A549 (cell line): ENCODE data around the gene TBC1D10A. TPM values are rescaled to one million over a fixed set of nuclear protein-coding genes. Genes with fewer than 3 reads are reported as not detected.

Source experiments
- ATAC-seq, 2 experiments: fragments of 200-7000 bp in 1 of 2; fragments of >200 bp in 1 of 2; cut with Nextera tagmentation in 1 of 2; cut with Tn5 transposase in 1 of 2; 3 replicates each; pipeline versions ENCODE4 v1.8.0 to v1.9.1; 2018 to 2020; ENCODE audit warnings: mild to moderate bottlenecking in 1 of 2, moderate library complexity in 1 of 2
- CTCF ChIA-PET: fragments of 300-600 bp; sonication (Branson Sonifier 250); formaldehyde crosslinking; extraction: SDS; loops from one replicate; lab custom pipeline; 2021; ENCODE audit warnings: antibody characterized with exemption, inconsistent platforms; lab: Yijun Ruan, JAX
- POLR2A ChIA-PET: fragments of 350-600 bp; formaldehyde crosslinking; extraction: SDS; loops from one replicate; lab custom pipeline; 2021; ENCODE audit warnings: antibody characterized with exemption, inconsistent platforms; lab: Yijun Ruan, JAX
- DNase-seq, 2 experiments: peaks; one replicate each; pipeline versions ENCODE4 v3.0.0 to v3.0.0-alpha.2; 2011 to 2016; ENCODE audit warnings: low read depth in 1 of 2, low spot score in 1 of 2
- FAIRE-seq: peaks from 2 replicates; lab custom pipeline; 2011; peaks lifted over from hg19 to GRCh38; lab: Jason Lieb, UNC
- H3K27ac ChIP-seq, 2 experiments: fragments of >200 bp; sonication (Bioruptor Twin); formaldehyde crosslinking; 3 replicates each; pipeline ENCODE4 v1.5.1; 2016 to 2017
- H3K4me1 ChIP-seq: fragments of >200 bp; sonication (Bioruptor Twin); formaldehyde crosslinking; 3 replicates; pipeline ENCODE4 v1.6.1; 2016
- H3K4me2 ChIP-seq: fragments of >200 bp; sonication (Bioruptor Twin); formaldehyde crosslinking; 3 replicates; pipeline ENCODE4 v1.6.1; 2016
- H3K4me3 ChIP-seq: fragments of >200 bp; sonication (Bioruptor Twin); formaldehyde crosslinking; 3 replicates; pipeline ENCODE4 v1.5.1; 2016
- H3K9me3 ChIP-seq: fragments of >200 bp; sonication (Bioruptor Twin); formaldehyde crosslinking; 3 replicates; pipeline ENCODE4 v1.6.1; 2016
- CBX8 ChIP-seq: fragments of 200-600 bp; sonication (generic); IDR thresholded peaks from 2 replicates; pipeline ENCODE4 v1.6.1; 2016
- CEBPB ChIP-seq, 2 experiments: fragments of >200 bp in 1 of 2; sonication (Bioruptor Twin) in 1 of 2; formaldehyde crosslinking in 1 of 2; IDR thresholded peaks; 2 replicates each; pipeline ENCODE4 v1.6.1; 2012 to 2016
- EHF ChIP-seq: fragments of 250-450 bp; sonication (Bioruptor Pico); IDR thresholded peaks from 2 replicates; pipeline ENCODE4 v1.5.0; 2020; ENCODE audit warnings: mild to moderate bottlenecking
- EHMT2 ChIP-seq: fragments of 200-600 bp; sonication (generic); IDR thresholded peaks from 2 replicates; pipeline ENCODE4 v1.6.1; 2016; ENCODE audit warnings: antibody characterized with exemption, low read depth, mild to moderate bottlenecking, moderate library complexity
- ESRRA ChIP-seq: fragments of 150-350 bp; IDR thresholded peaks from 2 replicates; pipeline ENCODE4 v1.6.1; 2014; ENCODE audit warnings: mild to moderate bottlenecking, low read length, borderline replicate concordance
- FOSB ChIP-seq: fragments of 250-450 bp; sonication (Bioruptor Pico); IDR thresholded peaks from 2 replicates; pipeline ENCODE4 v1.5.0; 2020; ENCODE audit warnings: mild to moderate bottlenecking, moderate library complexity
- FOXS1 ChIP-seq: fragments of 250-450 bp; sonication (Bioruptor Pico); IDR thresholded peaks from 2 replicates; pipeline ENCODE4 v1.5.0; 2020; ENCODE audit warnings: mild to moderate bottlenecking, moderate library complexity
- GATA3 ChIP-seq: IDR thresholded peaks from 2 replicates; pipeline ENCODE4 v1.6.1; 2012; ENCODE audit warnings: borderline replicate concordance
- HEYL ChIP-seq: fragments of 250-450 bp; sonication (Bioruptor Pico); IDR thresholded peaks from 2 replicates; pipeline ENCODE4 v1.8.0; 2021; ENCODE audit warnings: mild to moderate bottlenecking, moderate library complexity
- HOXA7 ChIP-seq: fragments of 250-450 bp; sonication (Bioruptor Pico); IDR thresholded peaks from 2 replicates; pipeline ENCODE4 v1.5.0; 2020; ENCODE audit warnings: mild to moderate bottlenecking, moderate library complexity
- JUNB ChIP-seq: fragments of >200 bp; sonication (Bioruptor Twin); formaldehyde crosslinking; IDR thresholded peaks from 2 replicates; pipeline ENCODE4 v1.6.1; 2016
- MAZ ChIP-seq: fragments of 150-350 bp; IDR thresholded peaks from 2 replicates; pipeline ENCODE4 v1.6.1; 2014; ENCODE audit warnings: antibody characterized with exemption, low read depth, low read length, borderline replicate concordance
- NPAS2 ChIP-seq: fragments of 250-450 bp; sonication (Bioruptor Pico); IDR thresholded peaks from 2 replicates; pipeline ENCODE4 v1.8.0; 2022; ENCODE audit warnings: mild to moderate bottlenecking, moderate library complexity, borderline replicate concordance
- NR3C1 ChIP-seq: fragments of >200 bp; sonication (Bioruptor Twin); formaldehyde crosslinking; IDR thresholded peaks from 3 replicates; pipeline ENCODE4 v1.6.1; 2017
- PHF8 ChIP-seq: fragments of 200-600 bp; sonication (generic); IDR thresholded peaks from 2 replicates; pipeline ENCODE4 v1.6.1; 2016; ENCODE audit warnings: low read depth, mild to moderate bottlenecking, antibody characterized with exemption, moderate library complexity, borderline replicate concordance
- POLR2A ChIP-seq: IDR thresholded peaks from 2 replicates; pipeline ENCODE4 v1.6.1; 2012; ENCODE audit warnings: mild to moderate bottlenecking, low read length
- RAD21 ChIP-seq, 2 experiments: fragments of >200 bp in 1 of 2; sonication (Bioruptor Twin) in 1 of 2; formaldehyde crosslinking in 1 of 2; IDR thresholded peaks in 1 of 2; conservative IDR thresholded peaks in 1 of 2; 2 replicates in 1 of 2; 3 replicates in 1 of 2; pipeline ENCODE4 v1.6.1; 2012 to 2018; ENCODE audit warnings: inconsistent platforms in 1 of 2
- RCOR1 ChIP-seq: fragments of 150-350 bp; IDR thresholded peaks from 2 replicates; pipeline ENCODE4 v1.6.1; 2014; ENCODE audit warnings: antibody characterized with exemption, low read length, low read depth
- REST ChIP-seq: fragments of 200-600 bp; sonication (generic); IDR thresholded peaks from 2 replicates; pipeline ENCODE4 v1.6.1; 2016; ENCODE audit warnings: antibody characterized with exemption, mild to moderate bottlenecking, moderate library complexity
- RFX5 ChIP-seq: fragments of 450-650 bp; IDR thresholded peaks from 2 replicates; pipeline ENCODE4 v1.7.1; 2014; ENCODE audit warnings: antibody characterized with exemption, mild to moderate bottlenecking, moderate library complexity
- RNF2 ChIP-seq: fragments of 200-600 bp; sonication (generic); IDR thresholded peaks from 2 replicates; pipeline ENCODE4 v1.6.1; 2016; ENCODE audit warnings: low read depth, mild to moderate bottlenecking, antibody characterized with exemption, moderate library complexity, borderline replicate concordance
- SMC3 ChIP-seq: fragments of >200 bp; sonication (Bioruptor Twin); formaldehyde crosslinking; IDR thresholded peaks from 3 replicates; pipeline ENCODE4 v1.6.1; 2018; ENCODE audit warnings: inconsistent platforms
- ZFP36 ChIP-seq: fragments of 450-650 bp; IDR thresholded peaks from 2 replicates; pipeline ENCODE4 v1.6.1; 2014; ENCODE audit warnings: borderline replicate concordance; ENCODE audit not compliant: partially characterized antibody
- ZNF302 ChIP-seq: fragments of 250-450 bp; sonication (Bioruptor Pico); IDR thresholded peaks from 2 replicates; pipeline ENCODE4 v1.9.0; 2021; ENCODE audit warnings: inconsistent platforms, mild to moderate bottlenecking, moderate library complexity
- WGBS: methylation state at CpG from one replicate; pipeline ENCODE4 v1.1.6; 2017; ENCODE audit errors: missing lambda C conversion rate; 5-methylcytosine and 5-hydroxymethylcytosine counted together
- polyA plus RNA-seq, 4 experiments: library from polyadenylated mRNA; depleted of rRNA in 3 of 4; stranded (reverse); fragments of >200 nt; fragmentation: RNase III in 1 of 4; extraction: RNeasy Plus Mini Kit Qiagen cat#74134 plus additional on column Dnase treatment in 1 of 4; gene quantifications; 2 replicates in 3 of 4; 3 replicates in 1 of 4; pipeline ENCODE4 v1.2.3, GENCODE V29; 2011 to 2017
- TF ChIP-seq, protein P1 (sequence below): IDR thresholded peaks from 2 replicates; pipeline ENCODE4 v1.6.1; 2012
- TF ChIP-seq, protein P2 (sequence below): fragments of >200 bp; sonication (Bioruptor Twin); formaldehyde crosslinking; IDR thresholded peaks from 3 replicates; pipeline ENCODE4 v1.6.1; 2016

TBC1D10A gene
- polyA plus RNA-seq, 2 of the 4 experiments (the other 2 are of a cell fraction) = 5.8 to 6.8 TPM

- peak overlapping the region in 1 of 2 experiments; percentile 92; a peak in 3 of 6 replicates for H3K27ac ChIP-seq
- no peak for TF ChIP-seq NR3C1
- TF ChIP-seq RNF2 = no peak
- TF ChIP-seq EHF (CRISPR knock-in tag) = no peak
- no peak for TF ChIP-seq FOSB (CRISPR knock-in tag)
- no peak for TF ChIP-seq RFX5
- no peak for TF ChIP-seq JUNB
- no peak for TF ChIP-seq ZFP36
- no peak for TF ChIP-seq MAZ
- TF ChIP-seq ESRRA = no peak
- no peak for TF ChIP-seq CEBPB (IDR thresholded peaks at IDR 0.05)
- TF ChIP-seq, all 56 proteins: peak for 0
- Histone ChIP-seq H3K4me2 (no peak overlapping the region), H3K4me3 (no peak overlapping the region), H3K9me3 (no peaks in the 10 kb centered on the region), H3K4me1 (peaks cover 26% of the 10 kb centered on the region)
- WGBS = 85% methylated on average over 4 of the region's 4 CpGs
- POLR2A ChIA-PET = no interaction called here
- ATAC-seq (no peak), FAIRE-seq (no peak), DNase-seq (no peak)
- CTCF ChIA-PET = interaction anchor here (2.2 to 4.0 kb wide), 2 partner anchors 21 to 177 kb away, joined by 12 to 34 read pairs; no protein-coding TSS in a partner anchor
These were observed 42.1 kb downstream of the TBC1D10A start for GRCh38 chr22:30284666-30285065.

DNA sequence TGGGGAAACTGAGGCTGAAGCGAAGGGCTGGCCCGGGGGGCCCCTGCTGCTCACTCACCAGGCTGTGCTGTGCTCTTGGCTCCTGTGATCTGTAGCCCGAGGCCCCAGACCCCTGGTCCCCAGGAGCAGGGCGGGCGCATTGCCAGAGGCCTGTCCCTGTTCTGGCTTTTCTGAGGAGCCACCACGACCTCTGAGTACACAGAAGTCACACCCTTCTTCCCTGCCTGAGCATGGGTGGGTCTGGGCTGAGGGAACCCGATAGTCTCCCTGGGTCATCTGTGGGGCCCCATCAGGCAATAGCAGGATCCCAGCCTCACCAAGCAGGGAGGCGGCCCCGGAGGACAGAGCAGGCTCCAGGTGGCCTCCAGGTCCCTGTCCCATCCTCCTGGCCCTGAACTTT lies 42.6 kb downstream of the TBC1D10A start:
- 81% methylated on average over 9 of the region's 9 CpGs for WGBS
- POLR2A ChIA-PET = no interaction called here

GRCh38 chr22:30283342-30283741 lies 43.4 kb downstream of the TBC1D10A start:
- Histone ChIP-seq H3K9me3 (no peaks in the 10 kb centered on the region), H3K27ac (peak overlapping the region in 1 of 2 experiments; percentile 28; a peak in 2 of 6 replicates), H3K4me1 (peaks cover 25% of the 10 kb centered on the region), H3K4me3 (no peak overlapping the region), H3K4me2 (no peak overlapping the region)
- ChIA-PET CTCF (interaction anchor here (5.5 kb wide), 1 partner anchor 20 kb away, joined by 34 read pairs; no protein-coding TSS in a partner anchor), POLR2A (no interaction called here)
- ATAC-seq (no peak), DNase-seq (no peak), FAIRE-seq (no peak)
- TF ChIP-seq ZNF302 (CRISPR knock-in tag) = no peak
- TF ChIP-seq POLR2A = no peak
- no peak for TF ChIP-seq HOXA7 (CRISPR knock-in tag)
- no peak for TF ChIP-seq REST
- TF ChIP-seq EHF (CRISPR knock-in tag) = no peak
- no peak for TF ChIP-seq NPAS2 (CRISPR knock-in tag)
- TF ChIP-seq RCOR1 = no peak
- TF ChIP-seq EHMT2 = no peak
- no peak for TF ChIP-seq FOSB (CRISPR knock-in tag)
- no peak for TF ChIP-seq GATA3
- TF ChIP-seq JUNB = no peak
- no peak for TF ChIP-seq PHF8
- TF ChIP-seq, protein P1, sequence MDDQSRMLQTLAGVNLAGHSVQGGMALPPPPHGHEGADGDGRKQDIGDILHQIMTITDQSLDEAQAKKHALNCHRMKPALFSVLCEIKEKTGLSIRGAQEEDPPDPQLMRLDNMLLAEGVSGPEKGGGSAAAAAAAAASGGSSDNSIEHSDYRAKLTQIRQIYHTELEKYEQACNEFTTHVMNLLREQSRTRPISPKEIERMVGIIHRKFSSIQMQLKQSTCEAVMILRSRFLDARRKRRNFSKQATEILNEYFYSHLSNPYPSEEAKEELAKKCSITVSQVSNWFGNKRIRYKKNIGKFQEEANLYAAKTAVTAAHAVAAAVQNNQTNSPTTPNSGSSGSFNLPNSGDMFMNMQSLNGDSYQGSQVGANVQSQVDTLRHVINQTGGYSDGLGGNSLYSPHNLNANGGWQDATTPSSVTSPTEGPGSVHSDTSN = no peak
- TF ChIP-seq FOXS1 (CRISPR knock-in tag) = no peak
- no peak for TF ChIP-seq HEYL (CRISPR knock-in tag)
- TF ChIP-seq SMC3 = no peak
- TF ChIP-seq ESRRA = no peak
- 100% methylated on average over 1 of the region's 4 CpGs for WGBS

More for the DNA sequence above, 42.6 kb downstream of the TBC1D10A start:
- H3K27ac ChIP-seq = peak overlapping the region in 1 of 2 experiments; percentile 92; a peak in 3 of 6 replicates
- peaks cover 26% of the 10 kb centered on the region for H3K4me1 ChIP-seq
- DNase-seq (no peak), ATAC-seq (no peak), FAIRE-seq (no peak)
- H3K4me3 ChIP-seq = no peak overlapping the region
- no peak for TF ChIP-seq CBX8
- TF ChIP-seq CEBPB (IDR thresholded peaks at IDR 0.05) = no peak
- TF ChIP-seq, protein P2, sequence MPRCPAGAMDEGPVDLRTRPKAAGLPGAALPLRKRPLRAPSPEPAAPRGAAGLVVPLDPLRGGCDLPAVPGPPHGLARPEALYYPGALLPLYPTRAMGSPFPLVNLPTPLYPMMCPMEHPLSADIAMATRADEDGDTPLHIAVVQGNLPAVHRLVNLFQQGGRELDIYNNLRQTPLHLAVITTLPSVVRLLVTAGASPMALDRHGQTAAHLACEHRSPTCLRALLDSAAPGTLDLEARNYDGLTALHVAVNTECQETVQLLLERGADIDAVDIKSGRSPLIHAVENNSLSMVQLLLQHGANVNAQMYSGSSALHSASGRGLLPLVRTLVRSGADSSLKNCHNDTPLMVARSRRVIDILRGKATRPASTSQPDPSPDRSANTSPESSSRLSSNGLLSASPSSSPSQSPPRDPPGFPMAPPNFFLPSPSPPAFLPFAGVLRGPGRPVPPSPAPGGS = no peak
- no peak for TF ChIP-seq RAD21 (conservative IDR thresholded peaks at IDR 0.05 in 1 of 2, IDR thresholded peaks at IDR 0.05 in 1 of 2)
- TF ChIP-seq RFX5 = no peak
- TF ChIP-seq PHF8 = no peak
- CTCF ChIA-PET = interaction anchor here (5.5 kb wide), 1 partner anchor 20 kb away, joined by 34 read pairs; no protein-coding TSS in a partner anchor
- H3K4me2 ChIP-seq = no peak overlapping the region
- no peaks in the 10 kb centered on the region for H3K9me3 ChIP-seq
